ENCODE measurements around the gene CAMP. TPM values are rescaled to one million over a fixed set of nuclear protein-coding genes. Genes with fewer than 3 reads are reported as not detected.
A peak's percentile ranks its signal among the peaks of the same experiment; 100 is the strongest.

Gene CAMP
- total RNA-seq = not detected
- long read RNA-seq, donor 1 = 0 reads
- long read RNA-seq, donor 2, partial matches to known transcripts = 0 of 1 reads
- long read RNA-seq, donor 2, other reads (novel, unspliced or antisense) = 0 of 1 reads

GRCh38 chr3:48222616-48223513 is at the start of gene CAMP:
TSS of gene CAMP (plus strand) at chr3:48223495. CDS start at chr3:48223512, 17 bp downstream.
- Histone ChIP-seq H3K4me1 (ENCODE audit: low read depth) (no peaks in the 10 kb centered on the region), H3K36me3 (ENCODE audit: low read depth) (no peaks in the 10 kb centered on the region), H3K9me3 (no peaks in the 10 kb centered on the region), H3K4me3 (no peak within 1 kb of the TSS)
- ATAC-seq (peak; percentile 66), DNase-seq (peak; percentile 26 to 75 (median 49))
- no peak for TF ChIP-seq CTCF (IDR thresholded peaks at IDR 0.05)
- intact Hi-C loops (cut with DNase I, micrococcal nuclease) = no loop called here

GRCh38 chr3:48178072-48178471 is 45.2 kb upstream of the CAMP start:
- intact Hi-C loops (cut with DNase I, micrococcal nuclease) = no loop called here
- Histone ChIP-seq H3K4me1 (ENCODE audit: low read depth) (no peaks in the 10 kb centered on the region), H3K36me3 (ENCODE audit: low read depth) (no peaks in the 10 kb centered on the region), H3K9me3 (no peaks in the 10 kb centered on the region), H3K4me3 (no peak overlapping the region)
- no peak for DNase-seq
- ATAC-seq = no peak
- TF ChIP-seq CTCF (IDR thresholded peaks at IDR 0.05) = no peak

- H3K36me3 ChIP-seq (ENCODE audit: low read depth) = no peaks in the 10 kb centered on the region
- DNase-seq (no peak), ATAC-seq (no peak)
- no peaks in the 10 kb centered on the region for H3K4me1 ChIP-seq (ENCODE audit: low read depth)
- TF ChIP-seq CTCF (IDR thresholded peaks at IDR 0.05) = no peak
- intact Hi-C loops (cut with DNase I, micrococcal nuclease) = no loop called here
- no peaks in the 10 kb centered on the region for H3K9me3 ChIP-seq
- H3K4me3 ChIP-seq = no peak overlapping the region
These were observed 43.3 kb upstream of the CAMP start for GRCh38 chr3:48180021-48180420.

- intact Hi-C loops (cut with DNase I, micrococcal nuclease) = no loop called here
- H3K4me1 ChIP-seq (ENCODE audit: low read depth) = no peaks in the 10 kb centered on the region
- no peak for TF ChIP-seq CTCF (IDR thresholded peaks at IDR 0.05)
- H3K4me3 ChIP-seq = no peak overlapping the region
- DNase-seq (no peak), ATAC-seq (no peak)
- H3K36me3 ChIP-seq (ENCODE audit: low read depth) = no peaks in the 10 kb centered on the region
- H3K9me3 ChIP-seq = no peaks in the 10 kb centered on the region
These were observed 42.6 kb upstream of the CAMP start for GRCh38 chr3:48180531-48181253.

- Histone ChIP-seq H3K4me3 (no peak overlapping the region), H3K36me3 (ENCODE audit: low read depth) (no peaks in the 10 kb centered on the region), H3K9me3 (no peaks in the 10 kb centered on the region), H3K4me1 (ENCODE audit: low read depth) (no peaks in the 10 kb centered on the region)
- no peak for ATAC-seq
- intact Hi-C loops (cut with DNase I, micrococcal nuclease) = no loop called here
- DNase-seq = no peak
- no peak for TF ChIP-seq CTCF (IDR thresholded peaks at IDR 0.05)
These were observed 39.0 kb upstream of the CAMP start for GRCh38 chr3:48184299-48184698.
